ENCODE measurements around the gene ZNF574.

GRCh38 chr19:42121656-42122069 is 45.7 kb downstream of the ZNF574 start:
- TF ChIP-seq EZH2phosphoT487 (IDR thresholded peaks at IDR 0.05; ENCODE audit: borderline replicate concordance, low read length): no peak
- TF ChIP-seq, protein P1, sequence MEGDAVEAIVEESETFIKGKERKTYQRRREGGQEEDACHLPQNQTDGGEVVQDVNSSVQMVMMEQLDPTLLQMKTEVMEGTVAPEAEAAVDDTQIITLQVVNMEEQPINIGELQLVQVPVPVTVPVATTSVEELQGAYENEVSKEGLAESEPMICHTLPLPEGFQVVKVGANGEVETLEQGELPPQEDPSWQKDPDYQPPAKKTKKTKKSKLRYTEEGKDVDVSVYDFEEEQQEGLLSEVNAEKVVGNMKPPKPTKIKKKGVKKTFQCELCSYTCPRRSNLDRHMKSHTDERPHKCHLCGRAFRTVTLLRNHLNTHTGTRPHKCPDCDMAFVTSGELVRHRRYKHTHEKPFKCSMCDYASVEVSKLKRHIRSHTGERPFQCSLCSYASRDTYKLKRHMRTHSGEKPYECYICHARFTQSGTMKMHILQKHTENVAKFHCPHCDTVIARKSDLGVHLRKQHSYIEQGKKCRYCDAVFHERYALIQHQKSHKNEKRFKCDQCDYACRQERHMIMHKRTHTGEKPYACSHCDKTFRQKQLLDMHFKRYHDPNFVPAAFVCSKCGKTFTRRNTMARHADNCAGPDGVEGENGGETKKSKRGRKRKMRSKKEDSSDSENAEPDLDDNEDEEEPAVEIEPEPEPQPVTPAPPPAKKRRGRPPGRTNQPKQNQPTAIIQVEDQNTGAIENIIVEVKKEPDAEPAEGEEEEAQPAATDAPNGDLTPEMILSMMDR (IDR thresholded peaks at IDR 0.05; ENCODE audit: low read depth, low read length, poor library complexity, severe bottlenecking): no peak

Data from DOHH2 (cell line).